Fibroblast of villous mesenchyme (primary cell): ENCODE data around the gene FSTL4. TPM values are rescaled to one million over a fixed set of nuclear protein-coding genes. Genes with fewer than 3 reads are reported as not detected.

Source experiments
- DNase-seq: peaks from one replicate; pipeline ENCODE4 v3.0.0-alpha.2; 2010; ENCODE audit warnings: low read depth
- H3K4me3 ChIP-seq: 2 replicates; pipeline ENCODE4 v1.5.1; 2011; ENCODE audit warnings: low read depth, mild to moderate bottlenecking, low read length
- total RNA-seq: library from RNA; depleted of rRNA; stranded (reverse); fragments of >200 nt; gene quantifications from 2 replicates; pipeline ENCODE4 v1.2.3, GENCODE V29; 2012
- TF ChIP-seq, protein P1 (sequence below): IDR thresholded peaks from 2 replicates; pipeline ENCODE4 v1.5.1; 2012; ENCODE audit warnings: low read depth, mild to moderate bottlenecking, low read length; ENCODE audit not compliant: insufficient read depth

Gene FSTL4
- total RNA-seq, 1 donor, result not detected

GRCh38 chr5:133384903-133385302, 227.4 kb downstream of the FSTL4 start:
- no peak overlapping the region for H3K4me3 ChIP-seq
- TF ChIP-seq, protein P1, sequence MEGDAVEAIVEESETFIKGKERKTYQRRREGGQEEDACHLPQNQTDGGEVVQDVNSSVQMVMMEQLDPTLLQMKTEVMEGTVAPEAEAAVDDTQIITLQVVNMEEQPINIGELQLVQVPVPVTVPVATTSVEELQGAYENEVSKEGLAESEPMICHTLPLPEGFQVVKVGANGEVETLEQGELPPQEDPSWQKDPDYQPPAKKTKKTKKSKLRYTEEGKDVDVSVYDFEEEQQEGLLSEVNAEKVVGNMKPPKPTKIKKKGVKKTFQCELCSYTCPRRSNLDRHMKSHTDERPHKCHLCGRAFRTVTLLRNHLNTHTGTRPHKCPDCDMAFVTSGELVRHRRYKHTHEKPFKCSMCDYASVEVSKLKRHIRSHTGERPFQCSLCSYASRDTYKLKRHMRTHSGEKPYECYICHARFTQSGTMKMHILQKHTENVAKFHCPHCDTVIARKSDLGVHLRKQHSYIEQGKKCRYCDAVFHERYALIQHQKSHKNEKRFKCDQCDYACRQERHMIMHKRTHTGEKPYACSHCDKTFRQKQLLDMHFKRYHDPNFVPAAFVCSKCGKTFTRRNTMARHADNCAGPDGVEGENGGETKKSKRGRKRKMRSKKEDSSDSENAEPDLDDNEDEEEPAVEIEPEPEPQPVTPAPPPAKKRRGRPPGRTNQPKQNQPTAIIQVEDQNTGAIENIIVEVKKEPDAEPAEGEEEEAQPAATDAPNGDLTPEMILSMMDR, result no peak

GRCh38 chr5:133384120-133384855, 228.1 kb downstream of the FSTL4 start:
- H3K4me3 ChIP-seq, result no peak overlapping the region
- no peak for DNase-seq
- TF ChIP-seq, protein P1, result no peak

More at GRCh38 chr5:133384903-133385302, 227.4 kb downstream of the FSTL4 start:
- DNase-seq, result no peak

GRCh38 chr5:133383580-133383939, 228.8 kb downstream of the FSTL4 start:
- TF ChIP-seq, protein P1, result no peak
- DNase-seq, result no peak
- H3K4me3 ChIP-seq, result no peak overlapping the region

DNA sequence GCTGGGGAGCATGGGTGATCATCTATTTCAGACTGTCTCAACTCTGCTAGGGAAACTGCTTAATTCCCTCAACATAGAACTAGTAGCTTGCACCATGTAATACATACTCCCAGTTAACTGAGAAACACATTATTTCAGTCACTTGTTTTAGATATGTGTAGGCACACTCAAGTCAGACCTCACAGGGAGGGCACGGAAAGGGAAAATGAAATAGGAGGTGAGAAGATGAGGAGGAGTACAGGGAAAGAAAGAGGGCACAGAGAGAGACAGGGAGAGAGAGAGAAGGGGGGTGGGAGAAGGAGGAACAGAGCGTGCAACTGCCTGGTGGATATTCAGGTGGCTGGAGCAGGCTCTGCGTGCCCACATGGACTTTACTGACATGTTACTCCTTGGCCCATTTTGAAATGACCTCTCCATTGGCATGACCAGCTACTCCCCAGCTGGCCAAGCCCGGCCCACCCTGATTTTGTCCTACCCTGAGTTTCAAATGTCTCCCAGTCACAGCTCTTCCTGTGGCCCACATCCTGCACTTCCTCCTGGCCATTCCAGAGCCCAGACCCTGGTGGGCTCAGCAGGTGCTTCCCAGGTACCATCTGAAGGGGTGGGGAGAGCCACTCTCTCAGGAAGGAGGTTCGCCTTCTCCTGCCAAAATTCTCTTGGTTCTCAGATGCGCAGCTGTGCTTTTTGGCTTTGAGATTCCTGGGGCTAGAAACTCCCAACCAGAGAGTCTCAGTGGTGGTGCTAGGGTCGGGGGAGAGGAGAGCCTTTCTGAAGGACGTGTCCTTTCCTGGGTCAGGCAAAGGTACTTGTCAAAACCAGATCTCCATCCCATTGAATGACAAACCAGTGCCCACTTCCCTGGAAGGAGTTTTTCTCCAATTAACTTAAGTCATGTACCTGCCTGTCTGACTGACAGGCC, 229.4 kb downstream of the FSTL4 start:
- H3K4me3 ChIP-seq, result no peak overlapping the region
- TF ChIP-seq, protein P1, result no peak
- DNase-seq, result no peak

DNA sequence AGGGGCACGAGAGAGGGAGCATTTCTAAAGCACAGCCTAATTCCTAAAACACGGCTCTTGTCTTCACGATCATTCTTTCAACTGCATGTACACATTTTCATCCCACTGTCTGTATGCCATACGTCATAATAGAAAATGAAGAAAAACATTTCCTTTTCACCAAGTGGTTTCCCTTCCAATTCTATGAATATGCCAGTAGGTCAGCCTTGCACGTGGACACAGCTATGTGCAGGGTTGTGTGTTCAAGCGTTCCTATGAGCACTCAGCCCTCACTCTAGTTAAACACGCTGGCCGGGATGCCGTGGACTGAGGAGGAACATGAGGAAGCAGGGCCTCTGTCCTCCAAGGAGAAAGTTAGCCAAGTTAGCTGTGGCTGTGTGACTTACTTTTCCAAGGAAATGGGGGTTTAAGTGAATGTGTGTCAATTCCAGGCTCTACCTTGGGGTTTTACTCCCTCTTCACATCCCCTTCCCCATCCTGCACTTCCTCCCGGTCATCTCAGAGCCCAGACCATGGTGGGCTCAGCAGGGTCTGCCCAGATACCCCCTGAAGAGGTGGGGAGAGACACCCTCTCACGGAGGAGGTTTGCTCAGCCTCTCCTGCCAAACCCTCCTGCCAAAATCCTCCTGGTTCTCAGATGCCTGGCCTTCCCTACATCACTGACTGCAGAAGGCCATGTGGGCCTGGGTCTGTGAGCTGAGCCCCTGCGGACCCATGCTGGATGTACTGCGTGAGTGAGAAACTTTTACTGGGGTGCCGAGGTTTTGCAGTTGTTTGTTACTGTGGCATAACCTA, 230.6 kb downstream of the FSTL4 start:
- DNase-seq, result no peak
- TF ChIP-seq, protein P1, result no peak
- no peak overlapping the region for H3K4me3 ChIP-seq

- TF ChIP-seq, protein P1, result no peak
- DNase-seq, result no peak
- H3K4me3 ChIP-seq, result no peak overlapping the region
Observed at GRCh38 chr5:133381041-133381440, 231.3 kb downstream of the FSTL4 start.
